Measurements from ENCODE around the gene MAML2.

Gene MAML2

GRCh38 chr11:96194581-96195374, 148.2 kb downstream of the MAML2 start:
- no peak overlapping the region for H2AK5ac ChIP-seq (ENCODE audit: low read length)
- DNase-seq, result no peak
- H3K36me3 ChIP-seq (ENCODE audit: control insufficient read depth, insufficient read depth, low read length), result no peaks in the 10 kb centered on the region
- WGBS (ENCODE audit: extremely low coverage, insufficient coverage, low lambda C conversion rate), result no CpG with 5 or more reads among the region's 1 CpG
- no peak overlapping the region for H3K4me3 ChIP-seq (ENCODE audit: low read length)
- H3K9ac ChIP-seq (ENCODE audit: low read length), result no peak overlapping the region
- H2BK15ac ChIP-seq (replicated peaks; ENCODE audit: low read depth), result no peak overlapping the region
- H2BK5ac ChIP-seq (ENCODE audit: low read length), result no peak overlapping the region
- H3K79me1 ChIP-seq (ENCODE audit: low read length), result no peaks in the 10 kb centered on the region
- H3K23ac ChIP-seq (ENCODE audit: low read length), result no peak overlapping the region
- no peak overlapping the region for H4K8ac ChIP-seq (ENCODE audit: low read depth, low read length)
- no peaks in the 10 kb centered on the region for H3K79me2 ChIP-seq (ENCODE audit: control insufficient read depth, insufficient read depth, low read length)
- no peak overlapping the region for H3K4ac ChIP-seq (ENCODE audit: low read depth, low read length)
- peak overlapping the region; percentile 78 for H2BK120ac ChIP-seq (ENCODE audit: low read depth, low read length)
- H3K18ac ChIP-seq (ENCODE audit: low read length), result peak overlapping the region; percentile 80
- no peaks in the 10 kb centered on the region for H3K27me3 ChIP-seq (ENCODE audit: insufficient read depth, low read length, poor library complexity)
- H3K56ac ChIP-seq (ENCODE audit: low read length), result no peak overlapping the region
- H4K5ac ChIP-seq (ENCODE audit: low read length), result no peak overlapping the region
- no peak overlapping the region for H3K4me2 ChIP-seq (ENCODE audit: low read length)
- no peak overlapping the region for H3K27ac ChIP-seq (ENCODE audit: low read depth, low read length)
- H3K4me1 ChIP-seq (ENCODE audit: control insufficient read depth, low read depth, low read length), result peaks cover 7% of the 10 kb centered on the region

- peaks cover 7% of the 10 kb centered on the region for H3K4me1 ChIP-seq (ENCODE audit: control insufficient read depth, low read depth, low read length)
- no peak overlapping the region for H3K27ac ChIP-seq (ENCODE audit: low read depth, low read length)
These were observed 149.1 kb downstream of the MAML2 start for GRCh38 chr11:96193745-96194443.

GRCh38 chr11:96191752-96192151, 151.2 kb downstream of the MAML2 start:
- WGBS (ENCODE audit: extremely low coverage, insufficient coverage, low lambda C conversion rate), result no CpG with 5 or more reads among the region's 4 CpGs
- no peak overlapping the region for H3K56ac ChIP-seq (ENCODE audit: low read length)
- no peaks in the 10 kb centered on the region for H3K79me2 ChIP-seq (ENCODE audit: control insufficient read depth, insufficient read depth, low read length)
- no peak overlapping the region for H3K18ac ChIP-seq (ENCODE audit: low read length)
- no peaks in the 10 kb centered on the region for H3K36me3 ChIP-seq (ENCODE audit: control insufficient read depth, insufficient read depth, low read length)
- H3K4me1 ChIP-seq (ENCODE audit: control insufficient read depth, low read depth, low read length), result peaks cover 1% of the 10 kb centered on the region
- no peak overlapping the region for H2AK5ac ChIP-seq (ENCODE audit: low read length)
- no peak overlapping the region for H3K23ac ChIP-seq (ENCODE audit: low read length)
- H3K4me2 ChIP-seq (ENCODE audit: low read length), result no peak overlapping the region
- no peak overlapping the region for H3K4ac ChIP-seq (ENCODE audit: low read depth, low read length)
- H2BK5ac ChIP-seq (ENCODE audit: low read length), result no peak overlapping the region
- no peak overlapping the region for H3K27ac ChIP-seq (ENCODE audit: low read depth, low read length)
- no peak overlapping the region for H2BK120ac ChIP-seq (ENCODE audit: low read depth, low read length)
- H3K79me1 ChIP-seq (ENCODE audit: low read length), result no peaks in the 10 kb centered on the region
- H4K5ac ChIP-seq (ENCODE audit: low read length), result no peak overlapping the region
- H2BK15ac ChIP-seq (replicated peaks; ENCODE audit: low read depth), result no peak overlapping the region
- H4K8ac ChIP-seq (ENCODE audit: low read depth, low read length), result no peak overlapping the region
- no peak for DNase-seq
- H3K27me3 ChIP-seq (ENCODE audit: insufficient read depth, low read length, poor library complexity), result no peaks in the 10 kb centered on the region
- no peak overlapping the region for H3K4me3 ChIP-seq (ENCODE audit: low read length)
- no peak overlapping the region for H3K9ac ChIP-seq (ENCODE audit: low read length)

More at GRCh38 chr11:96193745-96194443, 149.1 kb downstream of the MAML2 start:
- H3K27me3 ChIP-seq (ENCODE audit: insufficient read depth, low read length, poor library complexity), result no peaks in the 10 kb centered on the region
- no peak overlapping the region for H4K5ac ChIP-seq (ENCODE audit: low read length)
- H2BK5ac ChIP-seq (ENCODE audit: low read length), result no peak overlapping the region
- WGBS (ENCODE audit: extremely low coverage, insufficient coverage, low lambda C conversion rate), result no CpG with 5 or more reads among the region's 4 CpGs
- no peak overlapping the region for H3K56ac ChIP-seq (ENCODE audit: low read length)
- no peaks in the 10 kb centered on the region for H3K36me3 ChIP-seq (ENCODE audit: control insufficient read depth, insufficient read depth, low read length)
- no peak overlapping the region for H2AK5ac ChIP-seq (ENCODE audit: low read length)
- no peak overlapping the region for H3K4ac ChIP-seq (ENCODE audit: low read depth, low read length)
- no peak overlapping the region for H3K4me3 ChIP-seq (ENCODE audit: low read length)
- H3K79me2 ChIP-seq (ENCODE audit: control insufficient read depth, insufficient read depth, low read length), result no peaks in the 10 kb centered on the region
- H3K9ac ChIP-seq (ENCODE audit: low read length), result no peak overlapping the region
- H3K79me1 ChIP-seq (ENCODE audit: low read length), result no peaks in the 10 kb centered on the region
- no peak overlapping the region for H4K8ac ChIP-seq (ENCODE audit: low read depth, low read length)
- H3K4me2 ChIP-seq (ENCODE audit: low read length), result no peak overlapping the region
- H2BK120ac ChIP-seq (ENCODE audit: low read depth, low read length), result no peak overlapping the region
- no peak for DNase-seq
- no peak overlapping the region for H2BK15ac ChIP-seq (replicated peaks; ENCODE audit: low read depth)
- peak overlapping the region; percentile 84 for H3K18ac ChIP-seq (ENCODE audit: low read length)
- no peak overlapping the region for H3K23ac ChIP-seq (ENCODE audit: low read length)

- no peak overlapping the region for H3K18ac ChIP-seq (ENCODE audit: low read length)
- H4K8ac ChIP-seq (ENCODE audit: low read depth, low read length), result no peak overlapping the region
- no peak overlapping the region for H2BK120ac ChIP-seq (ENCODE audit: low read depth, low read length)
- no peaks in the 10 kb centered on the region for H3K4me1 ChIP-seq (ENCODE audit: control insufficient read depth, low read depth, low read length)
- H3K4me2 ChIP-seq (ENCODE audit: low read length), result no peak overlapping the region
- no peak overlapping the region for H4K5ac ChIP-seq (ENCODE audit: low read length)
- no peaks in the 10 kb centered on the region for H3K79me1 ChIP-seq (ENCODE audit: low read length)
- H3K36me3 ChIP-seq (ENCODE audit: control insufficient read depth, insufficient read depth, low read length), result no peaks in the 10 kb centered on the region
- H3K27ac ChIP-seq (ENCODE audit: low read depth, low read length), result no peak overlapping the region
- no CpG with 5 or more reads among the region's 1 CpG for WGBS (ENCODE audit: extremely low coverage, insufficient coverage, low lambda C conversion rate)
- no peak overlapping the region for H3K4me3 ChIP-seq (ENCODE audit: low read length)
- H2BK15ac ChIP-seq (replicated peaks; ENCODE audit: low read depth), result no peak overlapping the region
- no peak overlapping the region for H2BK5ac ChIP-seq (ENCODE audit: low read length)
- H3K4ac ChIP-seq (ENCODE audit: low read depth, low read length), result no peak overlapping the region
- H3K56ac ChIP-seq (ENCODE audit: low read length), result no peak overlapping the region
- no peaks in the 10 kb centered on the region for H3K27me3 ChIP-seq (ENCODE audit: insufficient read depth, low read length, poor library complexity)
- no peaks in the 10 kb centered on the region for H3K79me2 ChIP-seq (ENCODE audit: control insufficient read depth, insufficient read depth, low read length)
- no peak overlapping the region for H3K9ac ChIP-seq (ENCODE audit: low read length)
- no peak for DNase-seq
- H3K23ac ChIP-seq (ENCODE audit: low read length), result no peak overlapping the region
- H2AK5ac ChIP-seq (ENCODE audit: low read length), result no peak overlapping the region
These were observed 153.6 kb downstream of the MAML2 start for GRCh38 chr11:96189351-96189750.

GRCh38 chr11:96188243-96189006, 154.6 kb downstream of the MAML2 start:
- Histone ChIP-seq H2BK5ac (ENCODE audit: low read length) (no peak overlapping the region), H3K4ac (ENCODE audit: low read depth, low read length) (no peak overlapping the region), H3K4me2 (ENCODE audit: low read length) (no peak overlapping the region), H3K4me1 (ENCODE audit: control insufficient read depth, low read depth, low read length) (no peaks in the 10 kb centered on the region), H3K9ac (ENCODE audit: low read length) (no peak overlapping the region), H4K5ac (ENCODE audit: low read length) (no peak overlapping the region), H2AK5ac (ENCODE audit: low read length) (no peak overlapping the region), H3K23ac (ENCODE audit: low read length) (no peak overlapping the region), H3K79me2 (ENCODE audit: control insufficient read depth, insufficient read depth, low read length) (no peaks in the 10 kb centered on the region), H2BK15ac (replicated peaks; ENCODE audit: low read depth) (peak overlapping the region; percentile 36), H3K79me1 (ENCODE audit: low read length) (no peaks in the 10 kb centered on the region), H3K18ac (ENCODE audit: low read length) (no peak overlapping the region), H3K27ac (ENCODE audit: low read depth, low read length) (no peak overlapping the region), H2BK120ac (ENCODE audit: low read depth, low read length) (no peak overlapping the region), H3K27me3 (ENCODE audit: insufficient read depth, low read length, poor library complexity) (no peaks in the 10 kb centered on the region), H3K56ac (ENCODE audit: low read length) (no peak overlapping the region), H3K4me3 (ENCODE audit: low read length) (no peak overlapping the region), H3K36me3 (ENCODE audit: control insufficient read depth, insufficient read depth, low read length) (no peaks in the 10 kb centered on the region), H4K8ac (ENCODE audit: low read depth, low read length) (no peak overlapping the region)
- DNase-seq, result no peak
- 100% methylated on average over 1 of the region's 2 CpGs for WGBS (ENCODE audit: extremely low coverage, insufficient coverage, low lambda C conversion rate)
